ENCODE results near the gene CCDC92. TPM values are rescaled to one million over a fixed set of nuclear protein-coding genes. Genes with fewer than 3 reads are reported as not detected.

Gene CCDC92
- total RNA-seq, 1 donor from 2014 or later: 30.9 TPM

DNA sequence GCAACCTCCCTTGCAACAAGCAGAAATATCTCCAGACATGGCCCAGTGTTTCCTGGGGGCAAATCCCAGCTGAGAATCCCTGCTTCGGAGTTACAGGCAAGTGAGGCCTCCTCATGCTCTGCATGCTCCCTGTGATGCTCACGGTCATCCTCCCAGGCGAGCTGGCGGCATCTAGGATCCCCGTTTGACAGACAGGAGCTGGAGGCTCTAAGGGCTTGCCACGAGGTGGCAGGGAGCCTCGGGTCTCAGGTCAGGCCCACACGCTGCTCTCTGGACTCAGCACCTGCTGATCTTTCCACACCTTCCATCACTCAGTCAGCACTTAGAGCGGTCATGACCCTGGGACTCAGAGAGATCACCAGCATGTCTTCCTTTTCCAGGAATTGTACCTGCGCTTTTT is 79.8 kb downstream of the CCDC92 start:
- DNase-seq (ENCODE audit: extremely low read depth, low read depth, low spot score): no peak

DNA sequence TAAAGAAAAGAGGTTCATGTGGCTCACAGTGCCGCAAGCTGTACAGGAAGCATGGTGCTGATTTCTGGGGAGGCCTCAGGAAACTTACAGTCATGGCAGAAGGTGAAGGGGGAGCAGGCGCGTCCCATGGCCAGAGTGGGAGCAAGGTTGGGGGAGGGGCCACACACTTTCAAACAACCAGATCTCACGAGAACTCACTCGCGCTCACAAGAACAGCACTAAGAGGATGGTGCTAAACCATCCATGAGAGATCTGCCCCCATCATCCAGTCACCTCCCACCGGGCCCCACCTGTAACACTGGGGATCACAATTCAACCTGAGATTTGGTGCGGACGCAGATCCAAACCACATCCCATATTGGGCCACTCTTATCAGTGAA is 80.5 kb downstream of the CCDC92 start:
- DNase-seq (ENCODE audit: extremely low read depth, low read depth, low spot score): no peak

DNA sequence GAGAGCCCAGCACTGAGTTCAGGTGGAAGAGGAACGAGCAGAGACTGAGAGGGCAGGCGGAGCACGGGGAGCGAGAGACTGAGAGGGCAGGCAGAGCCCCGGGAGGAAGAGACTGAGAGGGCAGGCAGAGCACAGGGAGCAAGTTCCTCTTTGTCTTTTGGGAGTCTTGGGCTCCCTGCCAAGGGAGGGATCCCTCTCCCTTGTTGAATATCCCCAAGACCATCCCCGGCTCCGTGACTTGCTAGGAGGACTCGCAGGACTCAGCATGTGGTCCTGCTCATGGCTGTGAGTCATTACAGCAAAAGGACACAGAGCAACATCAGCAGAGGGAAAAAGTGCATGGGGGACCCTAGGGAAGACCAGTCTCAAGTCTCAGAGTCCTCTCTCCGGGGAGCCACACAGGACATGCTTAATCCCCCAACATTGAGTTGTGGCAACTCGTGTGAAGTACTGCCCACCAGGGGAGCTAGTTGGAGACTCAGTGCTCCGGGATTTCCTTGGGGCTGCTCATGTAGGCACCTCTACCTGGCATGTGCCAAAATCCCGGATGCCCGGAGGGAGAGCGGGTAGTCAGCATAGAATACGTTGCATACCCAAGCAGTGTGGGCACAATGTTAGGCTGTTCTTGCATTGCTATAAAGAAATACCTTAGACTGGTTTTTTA is 81.0 kb downstream of the CCDC92 start:
- no peak for DNase-seq (ENCODE audit: extremely low read depth, low read depth, low spot score)

DNA sequence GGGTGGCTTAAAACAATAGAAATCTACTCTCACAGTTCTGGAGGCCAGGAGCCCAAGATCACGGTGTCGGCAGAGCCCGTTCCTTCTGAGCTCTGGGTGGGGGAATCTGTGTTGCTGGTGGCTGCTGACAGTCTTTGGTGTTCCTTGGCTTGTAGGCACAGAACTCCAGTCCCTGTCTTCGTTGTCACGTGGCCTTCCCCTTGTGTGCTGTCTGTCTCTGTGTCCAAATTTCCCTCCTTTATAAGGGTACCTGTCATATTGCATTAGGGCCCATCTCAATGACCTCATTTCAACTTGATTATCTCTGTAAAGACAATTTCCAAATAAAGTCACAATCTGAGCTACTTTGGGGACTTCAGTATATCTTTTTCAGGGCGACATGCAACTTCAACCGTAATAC is 81.6 kb downstream of the CCDC92 start:
- no peak for DNase-seq (ENCODE audit: extremely low read depth, low read depth, low spot score)

DNA sequence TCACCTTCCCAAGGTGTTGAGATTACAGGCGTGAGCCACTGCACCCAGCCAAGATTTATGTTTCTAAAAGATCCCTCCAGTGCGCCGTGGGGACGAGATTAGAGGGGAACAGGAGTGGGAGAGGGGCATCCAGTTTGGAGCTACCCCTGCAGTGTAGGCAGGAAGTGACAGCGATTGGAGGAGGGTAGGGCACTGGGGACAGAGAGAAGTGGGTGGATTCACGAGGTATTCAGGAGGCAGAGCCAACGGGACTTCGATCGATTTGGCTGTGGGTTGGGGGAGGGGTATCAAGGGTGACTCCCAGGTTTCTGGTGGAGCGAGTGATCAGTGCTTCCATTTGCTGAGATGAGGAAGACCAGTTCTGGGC is 82.1 kb downstream of the CCDC92 start:
- DNase-seq (ENCODE audit: extremely low read depth, low read depth, low spot score): no peak

DNA sequence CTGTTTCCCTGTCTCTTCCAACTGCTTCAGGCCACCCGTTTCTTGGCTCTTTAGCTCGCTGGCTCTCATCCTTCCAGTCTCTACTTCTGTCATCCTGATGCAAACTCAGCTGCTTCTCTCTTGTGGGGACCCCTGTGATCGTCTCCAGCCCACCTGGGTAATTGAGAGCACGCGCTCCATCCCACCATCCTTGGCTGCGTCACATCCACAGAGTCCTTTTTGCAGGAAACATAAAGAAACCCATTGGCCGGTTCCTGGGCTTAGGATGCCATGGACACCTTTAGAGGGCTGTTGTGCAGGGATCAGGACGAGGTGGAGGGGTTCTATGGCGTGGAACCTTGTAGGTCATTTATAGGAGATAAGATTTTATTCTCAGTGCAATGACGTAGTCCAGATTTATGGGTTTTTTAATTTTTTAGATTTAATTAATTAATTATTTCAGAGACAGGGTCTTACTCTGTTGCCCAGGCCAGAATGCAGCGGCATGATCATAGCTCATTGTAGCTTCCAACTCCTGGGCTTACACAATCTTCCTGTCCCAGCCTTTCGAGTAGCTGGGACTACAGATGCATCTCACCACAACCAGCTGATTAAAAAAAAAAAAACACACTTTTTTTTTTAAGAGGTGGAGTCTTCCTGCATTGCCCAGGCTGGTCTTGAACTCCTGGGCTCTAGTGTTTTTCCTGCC is 82.6 kb downstream of the CCDC92 start:
- no peak for DNase-seq (ENCODE audit: extremely low read depth, low read depth, low spot score)

DNA sequence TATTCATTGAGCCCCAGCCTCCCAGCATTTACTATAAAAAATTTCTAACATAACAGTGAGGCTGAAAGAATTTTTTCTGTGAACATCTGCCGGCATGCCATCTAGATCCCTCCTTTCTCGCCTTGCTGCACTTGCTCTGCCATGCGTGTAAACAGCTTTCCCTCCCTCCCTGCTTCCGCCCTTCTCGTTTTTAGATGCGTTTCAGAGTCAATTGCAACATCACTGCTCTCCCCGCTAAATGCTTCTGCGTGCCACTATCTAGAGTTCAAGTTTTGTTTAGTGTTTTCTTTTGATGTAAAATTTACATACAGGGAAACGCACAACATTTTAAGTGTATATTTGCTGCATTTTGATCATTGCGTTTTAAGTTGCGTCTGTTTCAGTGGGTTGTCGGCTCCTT is 83.6 kb downstream of the CCDC92 start:
- no peak for DNase-seq (ENCODE audit: extremely low read depth, low read depth, low spot score)

DNA sequence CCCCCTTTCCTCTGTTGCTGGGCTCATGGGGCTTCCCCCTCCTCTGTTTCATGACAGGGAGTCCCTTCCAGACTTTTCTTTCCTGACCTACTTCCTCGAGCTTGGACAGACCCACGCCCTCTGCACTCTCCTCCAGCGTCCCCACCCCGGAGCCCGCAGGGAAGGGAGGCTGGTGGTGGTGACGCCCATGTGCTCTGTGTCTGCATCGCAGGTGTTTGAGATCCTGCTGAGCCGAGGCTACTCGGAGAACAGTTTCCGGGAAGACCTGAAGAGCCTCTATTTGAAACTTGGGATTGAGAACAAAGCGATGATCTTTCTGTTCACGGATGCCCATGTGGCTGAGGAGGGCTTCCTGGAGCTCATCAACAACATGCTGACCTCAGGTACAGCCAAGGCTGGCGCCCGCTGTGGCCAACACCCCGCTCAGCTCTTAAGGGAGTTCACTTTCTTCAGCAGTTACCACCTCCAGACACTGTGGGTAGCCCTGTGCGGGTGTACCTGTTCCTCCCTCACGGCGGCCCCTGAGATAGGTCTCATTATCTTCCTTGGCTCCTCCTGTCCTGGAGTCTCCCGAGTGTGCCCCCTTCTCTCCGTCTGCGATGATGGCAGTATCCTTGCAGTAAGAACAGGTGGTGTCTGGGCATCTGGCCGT is 85.6 kb downstream of the CCDC92 start:
- no peak for DNase-seq (ENCODE audit: extremely low read depth, low read depth, low spot score)

DNA sequence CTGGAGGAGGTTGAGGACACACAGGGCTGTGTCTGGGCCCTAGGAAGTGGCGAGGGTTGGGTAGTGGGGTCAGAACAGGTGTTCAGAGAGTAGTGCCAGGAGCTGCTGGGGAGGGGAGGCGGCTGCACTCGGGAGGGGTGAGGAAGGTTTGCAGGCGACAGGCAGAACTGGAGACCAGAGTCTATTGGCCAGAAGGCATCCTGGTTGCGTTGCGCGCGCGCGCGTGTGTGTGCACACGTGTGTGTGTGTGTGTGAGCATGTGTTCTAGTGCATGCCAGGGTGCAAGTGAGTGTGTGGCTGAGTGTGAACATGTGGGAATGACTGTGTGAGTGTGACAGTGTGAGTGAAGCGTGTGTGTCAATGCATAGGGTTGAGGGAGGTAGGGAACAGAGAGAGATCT is 86.4 kb downstream of the CCDC92 start:
- no peak for DNase-seq (ENCODE audit: extremely low read depth, low read depth, low spot score)

Other genes with a start within 250 kb of the CCDC92 start
- not detected in 2 replicates for gene DNAH10, start 210.5 kb downstream of the CCDC92 start, total RNA-seq
- 38.0 and 48.7 TPM in 2 replicates for gene ZNF664, start 384 bp upstream of the CCDC92 start, total RNA-seq

All from glomerular endothelial cell (primary cell).